Subcutaneous abdominal adipose tissue (tissue), 5 donors: ENCODE measurements around the gene TRAF4.
"Not testable (repeated sequence)": the region's sequence is repeated elsewhere in the genome, so short reads cannot be mapped to it uniquely, and the experiment has no call there.

Experiments used
- H3K27ac ChIP-seq: one replicate; pipeline ENCODE4 v1.7.0; 2013; ENCODE audit warnings: low read depth, mild to moderate bottlenecking, inconsistent platforms, low read length, moderate library complexity
- H3K27me3 ChIP-seq, 5 donors: one replicate each; pipeline ENCODE4 v1.7.0; 2013; ENCODE audit warnings: low read length in 5 of 5, inconsistent platforms in 1 of 5; ENCODE audit not compliant: control insufficient read depth in 5 of 5, insufficient read depth in 4 of 5
- H3K36me3 ChIP-seq, 5 donors: one replicate each; pipeline ENCODE4 v1.7.0; 2013; ENCODE audit warnings: low read length in 5 of 5; ENCODE audit not compliant: control insufficient read depth in 5 of 5, insufficient read depth in 5 of 5
- H3K4me1 ChIP-seq, 5 donors: one replicate each; pipeline ENCODE4 v1.7.0; 2013; ENCODE audit warnings: low read length in 5 of 5, mild to moderate bottlenecking in 3 of 5, moderate library complexity in 1 of 5; ENCODE audit not compliant: control insufficient read depth in 5 of 5, insufficient read depth in 5 of 5
- H3K4me3 ChIP-seq, 5 donors: one replicate each; pipeline ENCODE4 v1.7.0; 2013; ENCODE audit warnings: low read length in 5 of 5, low read depth in 1 of 5
- H3K9ac ChIP-seq, 5 donors: one replicate each; pipeline ENCODE4 v1.7.0; 2013; ENCODE audit warnings: low read length in 5 of 5, mild to moderate bottlenecking in 4 of 5, moderate library complexity in 3 of 5
- H3K9me3 ChIP-seq, 5 donors: one replicate each; pipeline ENCODE4 v1.7.0; 2013; ENCODE audit warnings: low read length in 5 of 5; ENCODE audit not compliant: control insufficient read depth in 5 of 5
- donor health status: healthy.
- donor health status: healthy.
- donor health status: healthy.
- donor health status: healthy.
- donor health status: healthy.

The TRAF4 gene

GRCh38 chr17:28783161-28783560, 39.4 kb downstream of the TRAF4 start:
- Histone ChIP-seq H3K27me3 (no peaks in the 10 kb centered on the region), H3K4me3 (no peak overlapping the region), H3K9me3 (no peaks in the 10 kb centered on the region), H3K36me3 (peaks cover 0 to 4% (median 3%) of the 10 kb centered on the region in 5 donors), H3K9ac (no peak overlapping the region), H3K27ac (no peak overlapping the region), H3K4me1 (no peaks in the 10 kb centered on the region)

- no peaks in the 10 kb centered on the region for H3K27me3 ChIP-seq
- H3K27ac ChIP-seq, result no peak overlapping the region
- H3K4me3 ChIP-seq, result no peak overlapping the region
- no peaks in the 10 kb centered on the region for H3K9me3 ChIP-seq
- peaks cover 0 to 4% (median 0%) of the 10 kb centered on the region in 5 donors for H3K4me1 ChIP-seq
- no peak overlapping the region for H3K9ac ChIP-seq
- H3K36me3 ChIP-seq, result peaks cover 0 to 3% (median 0%) of the 10 kb centered on the region in 5 donors
Measured at GRCh38 chr17:28788100-28788499, 44.3 kb downstream of the TRAF4 start.

- H3K36me3 ChIP-seq, result peaks cover 0 to 4% (median 0%) of the 10 kb centered on the region in 5 donors
- H3K9ac ChIP-seq, result no peak overlapping the region
- H3K27ac ChIP-seq, result no peak overlapping the region
- no peaks in the 10 kb centered on the region for H3K9me3 ChIP-seq
- peaks cover 0 to 9% (median 4%) of the 10 kb centered on the region in 5 donors for H3K4me1 ChIP-seq
- no peak overlapping the region for H3K4me3 ChIP-seq
- H3K27me3 ChIP-seq, result no peaks in the 10 kb centered on the region
Measured at GRCh38 chr17:28792877-28793661, 49.3 kb downstream of the TRAF4 start.

GRCh38 chr17:28794846-28795441, 51.1 kb downstream of the TRAF4 start:
- H3K9me3 ChIP-seq, H3K4me1 ChIP-seq, H3K27ac ChIP-seq, H3K27me3 ChIP-seq, H3K36me3 ChIP-seq, H3K9ac ChIP-seq, H3K4me3 ChIP-seq: not testable (repeated sequence)

GRCh38 chr17:28796062-28796461, 52.3 kb downstream of the TRAF4 start:
- no peak overlapping the region for H3K27ac ChIP-seq
- peaks cover 0 to 9% (median 0%) of the 10 kb centered on the region in 5 donors for H3K4me1 ChIP-seq
- no peak overlapping the region for H3K9ac ChIP-seq
- H3K27me3 ChIP-seq, result no peaks in the 10 kb centered on the region
- H3K36me3 ChIP-seq, result peaks cover 0 to 4% (median 0%) of the 10 kb centered on the region in 5 donors
- no peak overlapping the region for H3K4me3 ChIP-seq
- H3K9me3 ChIP-seq, result no peaks in the 10 kb centered on the region
